Neural progenitor cell (in vitro differentiated cells): ENCODE results near the gene DRGX.

Source experiments
- CTCF ChIP-seq: fragments of 200-600 bp; sonication (generic); IDR thresholded peaks from 2 replicates; pipeline ENCODE4 v1.5.1; 2017; ENCODE audit warnings: antibody characterized with exemption, mild to moderate bottlenecking
- EZH2 ChIP-seq: fragments of 200-600 bp; sonication (generic); IDR thresholded peaks from 2 replicates; pipeline ENCODE4 v1.6.1; 2017; ENCODE audit warnings: antibody characterized with exemption, mild to moderate bottlenecking, moderate library complexity

DNA sequence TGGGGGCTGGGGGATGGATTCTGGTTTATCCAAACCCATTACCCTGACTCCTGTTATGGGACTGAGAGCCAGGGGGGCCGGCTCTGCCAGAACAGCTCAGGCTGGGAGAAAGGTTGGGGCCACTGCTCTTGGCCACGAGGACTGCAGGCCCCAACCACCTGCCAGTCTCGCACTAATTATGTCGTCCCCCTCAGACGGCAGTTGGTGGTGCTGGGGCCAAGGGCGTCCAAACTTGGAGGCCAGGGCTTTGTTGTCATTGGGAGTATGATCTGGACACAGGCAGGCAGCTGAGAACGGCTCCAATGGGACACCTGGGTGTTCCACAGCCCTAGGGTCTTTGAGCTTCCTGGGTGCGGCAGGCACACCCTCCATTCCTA, 34.7 kb downstream of the DRGX start:
- TF ChIP-seq CTCF: no peak
- TF ChIP-seq EZH2: no peak
